KMS-11 (cell line): ENCODE results near the gene SLC24A4.

ENCODE experiments used
- H2AFZ ChIP-seq: fragments of 200-600 bp; sonication (generic); 2 replicates; pipeline ENCODE4 v1.6.1; 2016; ENCODE audit warnings: antibody characterized with exemption, mixed run types, low read depth
- H3K27ac ChIP-seq: fragments of 200-600 bp; sonication (generic); 2 replicates; pipeline ENCODE4 v1.6.1; 2016; ENCODE audit warnings: mild to moderate bottlenecking, mixed run types
- H3K27me3 ChIP-seq: fragments of 200-600 bp; sonication (generic); 2 replicates; pipeline ENCODE4 v1.6.1; 2017; ENCODE audit warnings: mild to moderate bottlenecking, low read depth, mixed run types, moderate library complexity; ENCODE audit not compliant: insufficient read depth
- H3K36me3 ChIP-seq: fragments of 200-600 bp; sonication (generic); 2 replicates; pipeline ENCODE4 v1.6.1; 2017; ENCODE audit warnings: mild to moderate bottlenecking, mixed run types; ENCODE audit not compliant: insufficient read depth
- H3K4me1 ChIP-seq: fragments of 200-600 bp; sonication (generic); 2 replicates; pipeline ENCODE4 v1.6.1; 2016; ENCODE audit warnings: mild to moderate bottlenecking, low read depth, mixed run types; ENCODE audit not compliant: poor library complexity, severe bottlenecking
- H3K4me2 ChIP-seq: fragments of 200-600 bp; sonication (generic); 2 replicates; pipeline ENCODE4 v1.7.0; 2016; ENCODE audit warnings: mild to moderate bottlenecking, mixed run types
- H3K4me3 ChIP-seq: fragments of 200-600 bp; sonication (generic); IDR thresholded peaks from 2 replicates; pipeline ENCODE4 v1.6.1; 2017; ENCODE audit warnings: low read depth, low read length, mixed read lengths; ENCODE audit not compliant: insufficient read depth
- H3K79me2 ChIP-seq: fragments of 200-600 bp; sonication (generic); 2 replicates; pipeline ENCODE4 v1.6.1; 2016; ENCODE audit warnings: low read depth, mixed run types; ENCODE audit not compliant: insufficient read depth
- H3K9ac ChIP-seq: fragments of 200-600 bp; sonication (generic); 2 replicates; pipeline ENCODE4 v1.6.1; 2016; ENCODE audit warnings: mild to moderate bottlenecking, mixed run types
- H4K20me1 ChIP-seq: fragments of 200-600 bp; sonication (generic); 2 replicates; pipeline ENCODE4 v1.6.1; 2016; ENCODE audit warnings: mild to moderate bottlenecking, mixed run types; ENCODE audit not compliant: insufficient read depth
- CTCF ChIP-seq: fragments of 200-600 bp; sonication (generic); conservative IDR thresholded peaks from 2 replicates; pipeline ENCODE4 v1.6.1; 2017; ENCODE audit warnings: low read depth, mild to moderate bottlenecking, antibody characterized with exemption, low read length, moderate library complexity, mixed read lengths

Gene SLC24A4

GRCh38 chr14:92323011-92323915, at the start of gene SLC24A4:
SLC24A4 (plus strand) TSS chr14:92323165; CDS start chr14:92323831, 666 bp downstream.
- no peak within 1 kb of the TSS for H2AFZ ChIP-seq
- no peak within 1 kb of the TSS for H3K4me3 ChIP-seq
- no peaks in the 10 kb centered on the region for H3K79me2 ChIP-seq
- H3K4me2 ChIP-seq, result no peak within 1 kb of the TSS
- no peaks in the 10 kb centered on the region for H4K20me1 ChIP-seq
- no peaks in the 10 kb centered on the region for H3K27me3 ChIP-seq
- H3K36me3 ChIP-seq, result no peaks in the 10 kb centered on the region
- no peaks in the 10 kb centered on the region for H3K4me1 ChIP-seq
- H3K27ac ChIP-seq, result no peak within 1 kb of the TSS
- no peak within 1 kb of the TSS for H3K9ac ChIP-seq
- no peak for TF ChIP-seq CTCF

GRCh38 chr14:92273166-92273565, 49.8 kb upstream of the SLC24A4 start:
- H3K4me1 ChIP-seq, result no peaks in the 10 kb centered on the region
- no peak overlapping the region for H3K4me2 ChIP-seq
- TF ChIP-seq CTCF, result no peak
- H2AFZ ChIP-seq, result no peak overlapping the region
- no peaks in the 10 kb centered on the region for H3K36me3 ChIP-seq
- no peaks in the 10 kb centered on the region for H4K20me1 ChIP-seq
- no peak overlapping the region for H3K4me3 ChIP-seq
- H3K27me3 ChIP-seq, result no peaks in the 10 kb centered on the region
- H3K9ac ChIP-seq, result no peak overlapping the region
- H3K27ac ChIP-seq, result no peak overlapping the region
- H3K79me2 ChIP-seq, result no peaks in the 10 kb centered on the region

- Histone ChIP-seq H3K27me3 (no peaks in the 10 kb centered on the region), H3K79me2 (no peaks in the 10 kb centered on the region), H3K4me3 (no peak overlapping the region), H2AFZ (no peak overlapping the region), H3K9ac (no peak overlapping the region), H3K27ac (no peak overlapping the region), H4K20me1 (no peaks in the 10 kb centered on the region), H3K4me2 (no peak overlapping the region), H3K4me1 (no peaks in the 10 kb centered on the region), H3K36me3 (no peaks in the 10 kb centered on the region)
- no peak for TF ChIP-seq CTCF
These were observed 48.9 kb upstream of the SLC24A4 start for GRCh38 chr14:92274055-92274454.

- H3K4me3 ChIP-seq, result no peak overlapping the region
- no peak overlapping the region for H3K27ac ChIP-seq
- H3K79me2 ChIP-seq, result no peaks in the 10 kb centered on the region
- H4K20me1 ChIP-seq, result no peaks in the 10 kb centered on the region
- no peak for TF ChIP-seq CTCF
- H3K4me1 ChIP-seq, result peaks cover 7% of the 10 kb centered on the region
- no peak overlapping the region for H3K4me2 ChIP-seq
- H3K27me3 ChIP-seq, result no peaks in the 10 kb centered on the region
- no peak overlapping the region for H3K9ac ChIP-seq
- H3K36me3 ChIP-seq, result no peaks in the 10 kb centered on the region
- H2AFZ ChIP-seq, result no peak overlapping the region
These were observed 46.9 kb upstream of the SLC24A4 start for GRCh38 chr14:92276074-92276473.
